Panc1 (cell line): Measurements from ENCODE around the gene SEC16A. TPM values are rescaled to one million over a fixed set of nuclear protein-coding genes. Genes with fewer than 3 reads are reported as not detected.

Source experiments
- ATAC-seq: fragments of 200-7000 bp; cut with Tn5 transposase; 2 replicates; pipeline ENCODE4 v1.9.1; 2020; ENCODE audit warnings: mild to moderate bottlenecking, moderate library complexity
- BruUV-seq: library from RNA; stranded (reverse); fragments of 400-500 nt; replicated peaks from 2 replicates; lab custom pipeline; 2021; lab: Mats Ljungman, UMichigan
- CTCF ChIA-PET: fragments of 300-600 bp; sonication (Branson Sonifier 250); formaldehyde crosslinking; loops from one replicate; lab custom pipeline; 2022; ENCODE audit warnings: antibody characterized with exemption; lab: Charles Lee
- POLR2A ChIA-PET: fragments of 300-600 bp; sonication (Branson Sonifier 250); formaldehyde crosslinking; loops from one replicate; lab custom pipeline; 2022; ENCODE audit warnings: antibody characterized with exemption; lab: Charles Lee
- DNase-seq: peaks from one replicate; pipeline ENCODE4 v3.0.0-alpha.2; 2010; ENCODE audit warnings: low read depth, low spot score
- H3K27ac ChIP-seq: 2 replicates; pipeline ENCODE4 v1.5.1; 2011; ENCODE audit warnings: mild to moderate bottlenecking, low read length, inconsistent platforms
- H3K27me3 ChIP-seq: fragments of 200-500 bp; sonication (Bioruptor generic); 2 replicates; pipeline ENCODE4 v1.6.0; 2014; ENCODE audit warnings: low read length, inconsistent platforms; ENCODE audit not compliant: control insufficient read depth, insufficient read depth
- H3K36me3 ChIP-seq: fragments of 200-500 bp; sonication (Bioruptor generic); 2 replicates; pipeline ENCODE4 v1.5.1; 2014; ENCODE audit warnings: inconsistent platforms, mild to moderate bottlenecking, low read length, moderate library complexity; ENCODE audit not compliant: control insufficient read depth, insufficient read depth
- H3K4me1 ChIP-seq: 2 replicates; pipeline ENCODE4 v1.5.1; 2011; ENCODE audit warnings: inconsistent platforms, mild to moderate bottlenecking, low read length, moderate library complexity; ENCODE audit not compliant: control insufficient read depth, insufficient read depth
- H3K4me3 ChIP-seq, 2 experiments: 2 replicates each; pipeline ENCODE4 v1.5.1; 2011 to 2012; ENCODE audit warnings: low read depth in 2 of 2, low read length in 2 of 2, mild to moderate bottlenecking in 2 of 2, inconsistent platforms in 1 of 2, moderate library complexity in 1 of 2
- H3K9me3 ChIP-seq: fragments of 200-500 bp; sonication (Bioruptor generic); 2 replicates; pipeline ENCODE4 v1.5.1; 2014; ENCODE audit warnings: low read depth, mild to moderate bottlenecking, inconsistent platforms, low read length, moderate library complexity; ENCODE audit not compliant: control insufficient read depth, insufficient read depth
- POLR2AphosphoS5 ChIP-seq: IDR thresholded peaks from 2 replicates; pipeline ENCODE4 v1.6.1; 2012; ENCODE audit warnings: mild to moderate bottlenecking, low read depth, low read length, moderate library complexity
- REST ChIP-seq, 2 experiments: IDR thresholded peaks; 2 replicates each; pipeline ENCODE4 v1.6.1; 2011 to 2012; ENCODE audit warnings: low read depth in 2 of 2, control low read depth in 1 of 2, low read length in 1 of 2, mild to moderate bottlenecking in 1 of 2, moderate library complexity in 1 of 2; ENCODE audit not compliant: insufficient read depth in 1 of 2
- SIN3A ChIP-seq: IDR thresholded peaks from 2 replicates; pipeline ENCODE4 v1.6.1; 2012; ENCODE audit warnings: low read depth, mild to moderate bottlenecking, low read length, moderate library complexity, borderline replicate concordance; ENCODE audit not compliant: insufficient read depth
- TCF7L2 ChIP-seq: IDR thresholded peaks from 2 replicates; pipeline ENCODE4 v1.6.1; 2011; ENCODE audit warnings: mild to moderate bottlenecking, low read depth, low read length, inconsistent platforms
- in situ Hi-C: cut with HindIII; loops from 2 replicates; pipeline ENCODE4 v1.10.0; 2016; ENCODE audit warnings: low sequenced_read_pairs, low pct_unique_long_range_greater_than_20kb
- intact Hi-C: fragments of 100-400 bp; cut with micrococcal nuclease; formaldehyde crosslinking; loops from one replicate; pipeline ENCODE4 v1.10.0; 2022; ENCODE audit not compliant: unreplicated experiment
- total RNA-seq: library from RNA; stranded (reverse); gene quantifications from one replicate; pipeline ENCODE4 v1.2.1, GENCODE V29; 2021; ENCODE audit not compliant: unreplicated experiment
- TF ChIP-seq, protein P1 (sequence below): fragments of 450-650 bp; IDR thresholded peaks from 2 replicates; pipeline ENCODE4 v1.5.1; 2017; ENCODE audit warnings: mild to moderate bottlenecking

SEC16A gene
- total RNA-seq, 1 experiment from 2014 or later: 76.5 TPM

DNA sequence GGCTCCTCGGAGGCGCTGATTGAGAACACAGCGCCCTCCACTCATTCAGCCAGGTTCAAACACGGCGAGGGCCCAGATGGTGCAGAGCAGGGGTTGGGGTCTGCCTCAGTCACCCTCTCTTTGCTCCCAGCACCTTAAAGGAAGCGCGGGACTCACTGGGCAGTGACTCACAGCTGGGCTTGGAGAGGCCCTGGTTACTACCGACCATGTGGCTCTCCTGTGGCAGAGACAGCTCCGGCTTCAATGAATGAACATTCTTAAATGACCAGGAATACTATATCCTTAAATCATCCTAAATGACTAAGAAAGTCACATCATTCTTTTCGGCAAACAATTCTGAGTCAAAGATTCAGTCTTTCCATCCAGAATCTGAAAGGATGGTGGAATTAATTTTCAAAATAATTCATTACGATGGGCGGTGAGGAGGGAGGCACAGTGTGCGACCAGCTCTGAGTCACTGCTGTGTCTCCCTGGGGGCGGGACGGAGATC, 41.6 kb downstream of the SEC16A start:
- ATAC-seq (no peak), DNase-seq (no peak)
- in situ Hi-C loops (no loop called here), intact Hi-C loops (no loop called here)
- POLR2A ChIA-PET: interaction anchor here (0.6 kb wide), 1 partner anchor 15 kb away, joined by 7 read pairs; no protein-coding TSS in a partner anchor
- no peaks in the 10 kb centered on the region; the same call in 1 of the 2 replicates for H3K36me3 ChIP-seq
- CTCF ChIA-PET: interaction anchor here (0.6 kb wide), 1 partner anchor 11 kb away, joined by 4 read pairs; no protein-coding TSS in a partner anchor
- no peak overlapping the region for H3K4me3 ChIP-seq
- no peaks in the 10 kb centered on the region for H3K4me1 ChIP-seq
- H3K27me3 ChIP-seq: no peaks in the 10 kb centered on the region
- no peak overlapping the region for H3K27ac ChIP-seq
- H3K9me3 ChIP-seq: no peaks in the 10 kb centered on the region
- no TSS peak for BruUV-seq
- no peak for TF ChIP-seq POLR2AphosphoS5
- TF ChIP-seq, protein P1, sequence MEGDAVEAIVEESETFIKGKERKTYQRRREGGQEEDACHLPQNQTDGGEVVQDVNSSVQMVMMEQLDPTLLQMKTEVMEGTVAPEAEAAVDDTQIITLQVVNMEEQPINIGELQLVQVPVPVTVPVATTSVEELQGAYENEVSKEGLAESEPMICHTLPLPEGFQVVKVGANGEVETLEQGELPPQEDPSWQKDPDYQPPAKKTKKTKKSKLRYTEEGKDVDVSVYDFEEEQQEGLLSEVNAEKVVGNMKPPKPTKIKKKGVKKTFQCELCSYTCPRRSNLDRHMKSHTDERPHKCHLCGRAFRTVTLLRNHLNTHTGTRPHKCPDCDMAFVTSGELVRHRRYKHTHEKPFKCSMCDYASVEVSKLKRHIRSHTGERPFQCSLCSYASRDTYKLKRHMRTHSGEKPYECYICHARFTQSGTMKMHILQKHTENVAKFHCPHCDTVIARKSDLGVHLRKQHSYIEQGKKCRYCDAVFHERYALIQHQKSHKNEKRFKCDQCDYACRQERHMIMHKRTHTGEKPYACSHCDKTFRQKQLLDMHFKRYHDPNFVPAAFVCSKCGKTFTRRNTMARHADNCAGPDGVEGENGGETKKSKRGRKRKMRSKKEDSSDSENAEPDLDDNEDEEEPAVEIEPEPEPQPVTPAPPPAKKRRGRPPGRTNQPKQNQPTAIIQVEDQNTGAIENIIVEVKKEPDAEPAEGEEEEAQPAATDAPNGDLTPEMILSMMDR: no peak
- no peak for TF ChIP-seq REST (IDR thresholded peaks at IDR 0.05; ENCODE audit: insufficient read depth in 1 of 2, low read depth in 2 of 2, low read length in 1 of 2)
- TF ChIP-seq TCF7L2: no peak
- no peak for TF ChIP-seq SIN3A

GRCh38 chr9:136439481-136440408, 43.1 kb downstream of the SEC16A start, which contains the start of gene INPP5E:
TSS of gene INPP5E (minus strand) at chr9:136439845. CDS start at chr9:136439419, 426 bp downstream.
- peak; percentile 89 for ATAC-seq
- DNase-seq: no peak
- no peaks in the 10 kb centered on the region for H3K9me3 ChIP-seq
- H3K4me3 ChIP-seq: peak within 1 kb of the TSS; percentile 62 to 69
- H3K27ac ChIP-seq: peak within 1 kb of the TSS; percentile 54
- in situ Hi-C loops (no loop called here), intact Hi-C loops (no loop called here)
- no peaks in the 10 kb centered on the region for H3K27me3 ChIP-seq
- TF ChIP-seq REST (IDR thresholded peaks at IDR 0.05; ENCODE audit: insufficient read depth in 1 of 2, low read depth in 2 of 2, low read length in 1 of 2) (no peak), SIN3A (peak; percentile 77; the same call in 1 of the 2 replicates), POLR2AphosphoS5 (peak; percentile 61; the same call in 1 of the 2 replicates), TCF7L2 (no peak)
- TF ChIP-seq, protein P1: peak; percentile 96
- ChIA-PET POLR2A (interaction anchor here (0.6 kb wide), 1 partner anchor 12 kb away, joined by 4 read pairs; no protein-coding TSS in a partner anchor), CTCF (no interaction called here)
- H3K36me3 ChIP-seq: no peaks in the 10 kb centered on the region; the same call in 1 of the 2 replicates
- no TSS peak for BruUV-seq
- H3K4me1 ChIP-seq: no peaks in the 10 kb centered on the region
